ENCODE results near the gene PTPRN2. TPM values are rescaled to one million over a fixed set of nuclear protein-coding genes. Genes with fewer than 3 reads are reported as not detected.

Gene PTPRN2
- polyA plus RNA-seq, 1 of the 3 experiments (the other 2 are of a cell fraction) = 4.0 TPM

DNA sequence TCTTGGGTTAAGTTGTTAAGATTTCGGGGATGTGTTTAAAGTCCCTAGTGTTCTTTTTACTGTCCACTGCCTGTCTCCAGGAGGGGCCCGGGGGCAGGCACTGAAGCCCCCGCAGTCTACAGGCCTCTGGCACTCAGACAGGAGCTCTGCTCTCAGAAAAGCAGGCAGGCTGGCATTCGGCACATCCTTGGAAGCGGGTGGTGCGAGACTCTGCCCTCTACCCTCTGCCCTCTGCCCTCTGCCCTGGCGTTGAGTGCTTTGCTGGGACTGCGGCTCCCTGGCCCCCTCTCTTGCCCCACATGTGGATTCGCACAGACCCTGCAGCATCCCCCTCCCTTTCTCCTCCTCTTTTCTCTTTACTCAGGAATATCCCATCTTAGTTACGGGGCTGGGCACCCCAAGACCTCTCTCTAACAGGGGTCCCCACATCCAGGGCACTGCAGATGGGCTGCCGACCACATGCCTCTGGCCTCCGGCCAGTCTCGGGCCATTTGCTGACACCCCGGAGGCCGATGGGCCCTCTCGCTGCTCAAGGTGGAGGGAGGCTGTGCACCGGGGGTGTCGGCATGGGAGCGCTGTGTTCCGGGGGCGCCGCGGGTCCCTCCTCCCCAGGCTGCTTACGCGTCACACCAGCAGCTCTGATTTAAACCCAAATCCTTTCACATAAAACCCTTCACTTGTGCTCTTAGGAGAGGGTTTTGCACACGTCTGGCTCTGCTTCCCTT is 770.9 kb downstream of the PTPRN2 start:
- no peaks in the 10 kb centered on the region for H3K9me3 ChIP-seq
- no peak for DNase-seq
- no peaks in the 10 kb centered on the region for H3K79me2 ChIP-seq (ENCODE audit: insufficient read depth)
- WGBS (ENCODE audit: low lambda C conversion rate) = 52% methylated on average over 23 of the region's 26 CpGs
- H2AFZ ChIP-seq (ENCODE audit: low read depth) = no peak overlapping the region
- POLR2A ChIA-PET = no interaction called here
- no peaks in the 10 kb centered on the region for H4K20me1 ChIP-seq (ENCODE audit: insufficient read depth)
- H3K4me2 ChIP-seq = no peak overlapping the region
- H3F3A ChIP-seq (replicated peaks; ENCODE audit: insufficient read depth) = no peaks in the 10 kb centered on the region
- CTCF ChIA-PET = interaction anchor here (1.2 kb wide), 1 partner anchor 22 kb away, joined by 3 read pairs; no protein-coding TSS in a partner anchor
- H3K27me3 ChIP-seq (ENCODE audit: insufficient read depth) = no peaks in the 10 kb centered on the region
- no peak overlapping the region for H3K9ac ChIP-seq
- TF ChIP-seq JUND (IDR thresholded peaks at IDR 0.05) = no peak
- TF ChIP-seq RXRA (IDR thresholded peaks at IDR 0.05; ENCODE audit: borderline replicate concordance, low read depth) = no peak
- TF ChIP-seq ELF1 (IDR thresholded peaks at IDR 0.05) = no peak
- H3K4me3 ChIP-seq (ENCODE audit: low read depth in 2 of 2, low read length in 1 of 2) = no peak overlapping the region
- H3K9me2 ChIP-seq = no peaks in the 10 kb centered on the region
- H3K4me1 ChIP-seq (ENCODE audit: control insufficient read depth in 1 of 2, insufficient read depth in 2 of 2, low read depth in 1 of 2, low read length in 1 of 2) = peaks cover 0 to 4% of the 10 kb centered on the region in 2 experiments; a peak in 1 of 4 replicates
- no peaks in the 10 kb centered on the region for H3K36me3 ChIP-seq (replicated peaks in 1 of 2; ENCODE audit: control insufficient read depth in 1 of 2, insufficient read depth in 2 of 2, low read length in 1 of 2)
- H3K27ac ChIP-seq (ENCODE audit: low read depth in 2 of 2, low read length in 1 of 2) = no peak overlapping the region

DNA sequence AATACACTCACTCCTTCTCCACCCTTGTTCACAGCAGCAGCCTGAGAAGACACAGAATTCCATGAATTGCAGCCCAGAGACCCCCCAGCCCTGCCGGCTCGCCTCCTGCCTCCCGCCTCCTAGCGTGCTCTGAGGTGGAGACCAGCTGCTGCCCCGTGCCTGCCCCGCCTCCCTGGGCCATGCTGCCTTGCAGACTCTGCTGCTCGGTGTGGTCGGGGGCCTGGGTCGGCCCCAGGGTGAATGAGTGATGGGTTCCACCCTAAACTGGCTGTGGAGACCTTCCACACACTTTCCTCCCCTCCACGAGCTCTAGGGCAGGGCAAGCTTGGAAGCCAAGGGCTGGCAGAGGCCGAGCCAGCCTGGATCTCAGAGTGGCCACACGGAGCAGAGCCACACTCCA is 771.5 kb downstream of the PTPRN2 start:
- no peak overlapping the region for H2AFZ ChIP-seq (ENCODE audit: low read depth)
- H3K4me2 ChIP-seq = no peak overlapping the region
- peaks cover 0 to 4% of the 10 kb centered on the region in 2 experiments; a peak in 1 of 4 replicates for H3K4me1 ChIP-seq (ENCODE audit: control insufficient read depth in 1 of 2, insufficient read depth in 2 of 2, low read depth in 1 of 2, low read length in 1 of 2)
- H3K27ac ChIP-seq (ENCODE audit: low read depth in 2 of 2, low read length in 1 of 2) = no peak overlapping the region
- H3K4me3 ChIP-seq (ENCODE audit: low read depth in 2 of 2, low read length in 1 of 2) = no peak overlapping the region
- WGBS (ENCODE audit: low lambda C conversion rate) = 36% methylated on average over 8 of the region's 12 CpGs
- H3K9ac ChIP-seq = no peak overlapping the region
- CTCF ChIA-PET = interaction anchor here (1.2 kb wide), 1 partner anchor 22 kb away, joined by 3 read pairs; no protein-coding TSS in a partner anchor
- POLR2A ChIA-PET = no interaction called here
- no peaks in the 10 kb centered on the region for H3K9me3 ChIP-seq
- H3F3A ChIP-seq (replicated peaks; ENCODE audit: insufficient read depth) = no peaks in the 10 kb centered on the region
- no peaks in the 10 kb centered on the region for H3K36me3 ChIP-seq (replicated peaks in 1 of 2; ENCODE audit: control insufficient read depth in 1 of 2, insufficient read depth in 2 of 2, low read length in 1 of 2)
- H3K9me2 ChIP-seq = no peaks in the 10 kb centered on the region
- H3K79me2 ChIP-seq (ENCODE audit: insufficient read depth) = no peaks in the 10 kb centered on the region
- no peaks in the 10 kb centered on the region for H4K20me1 ChIP-seq (ENCODE audit: insufficient read depth)
- DNase-seq = no peak
- no peaks in the 10 kb centered on the region for H3K27me3 ChIP-seq (ENCODE audit: insufficient read depth)
- TF ChIP-seq FOXJ3 (CRISPR knock-in tag; IDR thresholded peaks at IDR 0.05) = no peak
- TF ChIP-seq JUND (IDR thresholded peaks at IDR 0.05) = no peak
- no peak for TF ChIP-seq NRF1 (IDR thresholded peaks at IDR 0.05; ENCODE audit: low read depth, low read length)
- TF ChIP-seq, protein P1, sequence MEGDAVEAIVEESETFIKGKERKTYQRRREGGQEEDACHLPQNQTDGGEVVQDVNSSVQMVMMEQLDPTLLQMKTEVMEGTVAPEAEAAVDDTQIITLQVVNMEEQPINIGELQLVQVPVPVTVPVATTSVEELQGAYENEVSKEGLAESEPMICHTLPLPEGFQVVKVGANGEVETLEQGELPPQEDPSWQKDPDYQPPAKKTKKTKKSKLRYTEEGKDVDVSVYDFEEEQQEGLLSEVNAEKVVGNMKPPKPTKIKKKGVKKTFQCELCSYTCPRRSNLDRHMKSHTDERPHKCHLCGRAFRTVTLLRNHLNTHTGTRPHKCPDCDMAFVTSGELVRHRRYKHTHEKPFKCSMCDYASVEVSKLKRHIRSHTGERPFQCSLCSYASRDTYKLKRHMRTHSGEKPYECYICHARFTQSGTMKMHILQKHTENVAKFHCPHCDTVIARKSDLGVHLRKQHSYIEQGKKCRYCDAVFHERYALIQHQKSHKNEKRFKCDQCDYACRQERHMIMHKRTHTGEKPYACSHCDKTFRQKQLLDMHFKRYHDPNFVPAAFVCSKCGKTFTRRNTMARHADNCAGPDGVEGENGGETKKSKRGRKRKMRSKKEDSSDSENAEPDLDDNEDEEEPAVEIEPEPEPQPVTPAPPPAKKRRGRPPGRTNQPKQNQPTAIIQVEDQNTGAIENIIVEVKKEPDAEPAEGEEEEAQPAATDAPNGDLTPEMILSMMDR (IDR thresholded peaks at IDR 0.05) = no peak
- no peak for TF ChIP-seq TCF12 (IDR thresholded peaks at IDR 0.05)
- TF ChIP-seq MXI1 (IDR thresholded peaks at IDR 0.05; ENCODE audit: low read depth, low read length) = no peak
- TF ChIP-seq RAD21 (IDR thresholded peaks at IDR 0.05; ENCODE audit: low read length) = no peak

DNA sequence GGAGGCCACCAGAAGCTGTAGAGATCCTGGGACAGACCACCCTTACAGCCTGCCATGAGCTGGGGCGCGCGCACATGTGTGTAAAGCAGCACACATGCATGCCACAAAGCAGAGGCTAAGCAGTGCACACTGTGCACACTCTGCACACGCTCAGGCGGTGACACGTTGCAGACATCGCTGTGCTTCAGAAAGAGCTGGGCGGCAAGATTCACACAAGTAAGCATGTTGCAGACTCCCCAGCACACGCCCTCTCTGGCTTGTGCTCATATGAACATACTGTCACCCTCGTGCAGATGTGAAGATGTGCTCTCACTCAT is 772.0 kb downstream of the PTPRN2 start:
- H3K27ac ChIP-seq (ENCODE audit: low read depth in 2 of 2, low read length in 1 of 2) = no peak overlapping the region
- no peaks in the 10 kb centered on the region for H3K9me2 ChIP-seq
- H3F3A ChIP-seq (replicated peaks; ENCODE audit: insufficient read depth) = no peaks in the 10 kb centered on the region
- H3K4me1 ChIP-seq (ENCODE audit: control insufficient read depth in 1 of 2, insufficient read depth in 2 of 2, low read depth in 1 of 2, low read length in 1 of 2) = peaks cover 0 to 4% of the 10 kb centered on the region in 2 experiments; a peak in 1 of 4 replicates
- H3K9ac ChIP-seq = no peak overlapping the region
- no peak overlapping the region for H3K4me3 ChIP-seq (ENCODE audit: low read depth in 2 of 2, low read length in 1 of 2)
- H3K27me3 ChIP-seq (ENCODE audit: insufficient read depth) = no peaks in the 10 kb centered on the region
- POLR2A ChIA-PET = no interaction called here
- H4K20me1 ChIP-seq (ENCODE audit: insufficient read depth) = no peaks in the 10 kb centered on the region
- no peaks in the 10 kb centered on the region for H3K79me2 ChIP-seq (ENCODE audit: insufficient read depth)
- no peak overlapping the region for H3K4me2 ChIP-seq
- no peaks in the 10 kb centered on the region for H3K36me3 ChIP-seq (replicated peaks in 1 of 2; ENCODE audit: control insufficient read depth in 1 of 2, insufficient read depth in 2 of 2, low read length in 1 of 2)
- 84% methylated on average over 10 of the region's 10 CpGs for WGBS (ENCODE audit: low lambda C conversion rate)
- CTCF ChIA-PET = interaction anchor here (1.2 kb wide), 1 partner anchor 21 kb away, joined by 3 read pairs; no protein-coding TSS in a partner anchor
- DNase-seq = no peak
- H3K9me3 ChIP-seq = no peaks in the 10 kb centered on the region
- H2AFZ ChIP-seq (ENCODE audit: low read depth) = no peak overlapping the region
- TF ChIP-seq RAD21 (IDR thresholded peaks at IDR 0.05; ENCODE audit: low read length) (no peak), GABPA (IDR thresholded peaks at IDR 0.05; ENCODE audit: low read depth) (no peak), YY1 (IDR thresholded peaks at IDR 0.05; ENCODE audit: low read depth) (no peak), CHD2 (IDR thresholded peaks at IDR 0.05; ENCODE audit: low read length, partially characterized antibody) (no peak), NFIC (IDR thresholded peaks at IDR 0.05; ENCODE audit: borderline replicate concordance) (no peak), RXRA (IDR thresholded peaks at IDR 0.05; ENCODE audit: borderline replicate concordance, low read depth) (no peak), TAF1 (IDR thresholded peaks at IDR 0.05; ENCODE audit: borderline replicate concordance, low read depth, low read length) (no peak)
- TF ChIP-seq, protein P1 (IDR thresholded peaks at IDR 0.05) = no peak
- TF ChIP-seq, protein P2, sequence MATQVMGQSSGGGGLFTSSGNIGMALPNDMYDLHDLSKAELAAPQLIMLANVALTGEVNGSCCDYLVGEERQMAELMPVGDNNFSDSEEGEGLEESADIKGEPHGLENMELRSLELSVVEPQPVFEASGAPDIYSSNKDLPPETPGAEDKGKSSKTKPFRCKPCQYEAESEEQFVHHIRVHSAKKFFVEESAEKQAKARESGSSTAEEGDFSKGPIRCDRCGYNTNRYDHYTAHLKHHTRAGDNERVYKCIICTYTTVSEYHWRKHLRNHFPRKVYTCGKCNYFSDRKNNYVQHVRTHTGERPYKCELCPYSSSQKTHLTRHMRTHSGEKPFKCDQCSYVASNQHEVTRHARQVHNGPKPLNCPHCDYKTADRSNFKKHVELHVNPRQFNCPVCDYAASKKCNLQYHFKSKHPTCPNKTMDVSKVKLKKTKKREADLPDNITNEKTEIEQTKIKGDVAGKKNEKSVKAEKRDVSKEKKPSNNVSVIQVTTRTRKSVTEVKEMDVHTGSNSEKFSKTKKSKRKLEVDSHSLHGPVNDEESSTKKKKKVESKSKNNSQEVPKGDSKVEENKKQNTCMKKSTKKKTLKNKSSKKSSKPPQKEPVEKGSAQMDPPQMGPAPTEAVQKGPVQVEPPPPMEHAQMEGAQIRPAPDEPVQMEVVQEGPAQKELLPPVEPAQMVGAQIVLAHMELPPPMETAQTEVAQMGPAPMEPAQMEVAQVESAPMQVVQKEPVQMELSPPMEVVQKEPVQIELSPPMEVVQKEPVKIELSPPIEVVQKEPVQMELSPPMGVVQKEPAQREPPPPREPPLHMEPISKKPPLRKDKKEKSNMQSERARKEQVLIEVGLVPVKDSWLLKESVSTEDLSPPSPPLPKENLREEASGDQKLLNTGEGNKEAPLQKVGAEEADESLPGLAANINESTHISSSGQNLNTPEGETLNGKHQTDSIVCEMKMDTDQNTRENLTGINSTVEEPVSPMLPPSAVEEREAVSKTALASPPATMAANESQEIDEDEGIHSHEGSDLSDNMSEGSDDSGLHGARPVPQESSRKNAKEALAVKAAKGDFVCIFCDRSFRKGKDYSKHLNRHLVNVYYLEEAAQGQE (IDR thresholded peaks at IDR 0.05; ENCODE audit: low read depth, low read length) = no peak
